ENCODE results near the gene CFAP46.

CFAP46 gene

GRCh38 chr10:132882069-132882951 lies 60.1 kb downstream of the CFAP46 start:
- TF ChIP-seq CTCF (IDR thresholded peaks at IDR 0.05), result no peak
- no peaks in the 10 kb centered on the region for H3K4me1 ChIP-seq (ENCODE audit: control insufficient read depth in 1 of 2, insufficient read depth in 1 of 2, low read depth in 1 of 2, low read length in 1 of 2)
- no peaks in the 10 kb centered on the region for H3K36me3 ChIP-seq
- H3K9me3 ChIP-seq, result no peaks in the 10 kb centered on the region
- H3K27ac ChIP-seq, result no peak overlapping the region
- H3K4me3 ChIP-seq (ENCODE audit: low read depth in 1 of 2, low read length in 1 of 2), result no peak overlapping the region
- peaks cover 22% of the 10 kb centered on the region for H3K27me3 ChIP-seq

GRCh38 chr10:132881186-132881920 lies 61.0 kb downstream of the CFAP46 start:
- Histone ChIP-seq H3K4me1 (ENCODE audit: control insufficient read depth in 1 of 2, insufficient read depth in 1 of 2, low read depth in 1 of 2, low read length in 1 of 2) (no peaks in the 10 kb centered on the region), H3K27ac (no peak overlapping the region), H3K4me3 (ENCODE audit: low read depth in 1 of 2, low read length in 1 of 2) (no peak overlapping the region), H3K36me3 (no peaks in the 10 kb centered on the region), H3K9me3 (no peaks in the 10 kb centered on the region), H3K27me3 (peaks cover 22% of the 10 kb centered on the region)
- no peak for TF ChIP-seq CTCF (IDR thresholded peaks at IDR 0.05)

DNA sequence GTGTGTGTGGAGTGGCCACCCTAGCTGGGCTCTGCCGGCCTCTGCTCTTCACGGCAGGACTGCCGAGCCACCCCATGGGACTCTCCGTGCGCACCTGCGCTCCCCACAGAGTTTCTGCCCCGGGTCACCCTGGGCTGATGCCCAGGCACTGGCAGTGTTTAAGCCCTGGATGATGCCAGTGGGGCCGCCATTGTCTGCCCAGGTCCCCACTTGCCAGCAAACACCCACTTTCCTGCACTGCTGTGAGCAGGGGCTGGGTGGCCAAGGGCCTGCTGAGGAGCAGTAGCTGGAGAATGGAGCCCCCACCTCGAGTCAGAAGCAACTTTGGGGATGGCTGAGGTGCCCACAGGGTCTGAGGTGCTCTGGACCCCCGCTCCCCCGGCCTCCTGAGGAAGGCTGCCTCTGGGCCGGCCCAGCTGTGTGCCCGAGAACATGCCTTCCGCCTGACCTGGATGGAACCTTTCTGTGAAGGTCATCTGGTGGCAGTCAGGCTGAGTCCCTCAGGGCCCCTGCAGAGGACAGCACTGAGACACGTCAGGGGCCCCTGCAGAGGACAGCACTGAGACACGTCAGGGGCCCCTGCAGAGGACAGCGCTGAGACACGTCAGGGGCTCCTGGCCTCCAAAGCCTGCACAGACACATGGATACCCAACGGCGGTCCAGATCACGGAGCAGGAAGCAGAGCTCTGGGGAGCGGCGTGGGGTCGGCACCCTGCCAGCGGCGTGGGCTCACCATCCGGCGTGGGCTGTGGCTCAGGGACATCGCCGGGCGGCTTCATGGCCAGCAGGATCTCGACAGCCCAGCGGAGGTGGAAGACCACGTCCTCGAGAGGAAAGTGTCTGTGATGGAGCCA lies 62.0 kb downstream of the CFAP46 start:
- Histone ChIP-seq H3K9me3 (no peaks in the 10 kb centered on the region), H3K27me3 (peaks cover 22% of the 10 kb centered on the region)
- no peak for TF ChIP-seq CTCF (IDR thresholded peaks at IDR 0.05)

DNA sequence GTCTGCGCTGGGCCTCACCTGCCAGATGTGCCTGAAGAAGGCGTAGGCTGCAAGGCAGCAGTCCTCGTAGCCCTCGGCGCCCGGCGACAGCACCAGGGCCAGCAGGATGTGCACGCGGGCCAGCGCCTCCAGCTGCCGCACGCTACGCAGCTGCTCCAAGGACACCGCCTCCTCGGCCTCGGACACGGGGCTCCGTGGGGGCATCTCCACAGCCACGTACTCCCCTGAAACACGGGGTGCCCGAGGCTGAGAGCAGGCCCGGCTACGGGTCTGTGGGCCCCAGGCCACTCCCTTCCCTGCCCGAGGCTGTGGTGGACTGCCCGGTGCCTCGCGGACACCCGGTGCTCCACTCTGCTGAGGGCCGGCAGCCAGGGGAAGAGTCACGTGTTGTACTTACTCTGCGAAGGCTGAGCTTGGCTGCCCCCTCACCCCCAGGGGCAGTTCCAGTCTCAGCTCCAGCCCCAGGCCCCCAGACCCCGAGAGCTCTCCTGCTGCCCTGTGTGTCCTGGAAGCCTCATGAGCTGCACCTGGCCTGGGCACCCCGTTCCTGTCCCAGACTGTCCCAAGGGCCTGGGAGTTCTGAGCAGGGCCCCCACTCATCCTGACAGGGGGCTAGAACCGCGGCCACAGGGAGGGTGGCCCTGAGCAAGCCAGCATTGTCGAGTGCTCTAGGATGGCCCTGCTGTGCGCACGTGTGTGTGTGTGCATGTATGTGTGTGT lies 62.8 kb downstream of the CFAP46 start:
- no peaks in the 10 kb centered on the region for H3K36me3 ChIP-seq
- H3K27me3 ChIP-seq, result peaks cover 22% of the 10 kb centered on the region
- H3K27ac ChIP-seq, result no peak overlapping the region

More for the DNA sequence above, 62.0 kb downstream of the CFAP46 start:
- Histone ChIP-seq H3K36me3 (no peaks in the 10 kb centered on the region), H3K4me1 (ENCODE audit: control insufficient read depth in 1 of 2, insufficient read depth in 1 of 2, low read depth in 1 of 2, low read length in 1 of 2) (no peaks in the 10 kb centered on the region), H3K4me3 (ENCODE audit: low read depth in 1 of 2, low read length in 1 of 2) (no peak overlapping the region), H3K27ac (no peak overlapping the region)

More for the DNA sequence above, 62.8 kb downstream of the CFAP46 start:
- TF ChIP-seq CTCF (IDR thresholded peaks at IDR 0.05), result no peak
- no peaks in the 10 kb centered on the region for H3K4me1 ChIP-seq (ENCODE audit: control insufficient read depth in 1 of 2, insufficient read depth in 1 of 2, low read depth in 1 of 2, low read length in 1 of 2)
- no peak overlapping the region for H3K4me3 ChIP-seq (ENCODE audit: low read depth in 1 of 2, low read length in 1 of 2)
- no peaks in the 10 kb centered on the region for H3K9me3 ChIP-seq

Measured in neutrophil (primary cell).